GM18505 (cell line): ENCODE results near the gene CRADD.

Source experiments
- ATAC-seq: cut with Tn5 transposase; IDR thresholded peaks from one replicate; pipeline ENCODE4 v1.9.1; 2021; ENCODE audit not compliant: unreplicated experiment
- POLR2A ChIP-seq: IDR thresholded peaks from 4 replicates; pipeline ENCODE4 v1.6.1; 2011; ENCODE audit warnings: borderline replicate concordance; ENCODE audit not compliant: insufficient read depth, insufficient read length; ENCODE audit errors: extremely low read depth

The CRADD gene

GRCh38 chr12:93824514-93825500 lies 147.6 kb downstream of the CRADD start:
- ATAC-seq = no peak
- TF ChIP-seq POLR2A = no peak

- ATAC-seq = no peak
- TF ChIP-seq POLR2A = no peak
Measured at GRCh38 chr12:93825501-93825888, 148.3 kb downstream of the CRADD start.

DNA sequence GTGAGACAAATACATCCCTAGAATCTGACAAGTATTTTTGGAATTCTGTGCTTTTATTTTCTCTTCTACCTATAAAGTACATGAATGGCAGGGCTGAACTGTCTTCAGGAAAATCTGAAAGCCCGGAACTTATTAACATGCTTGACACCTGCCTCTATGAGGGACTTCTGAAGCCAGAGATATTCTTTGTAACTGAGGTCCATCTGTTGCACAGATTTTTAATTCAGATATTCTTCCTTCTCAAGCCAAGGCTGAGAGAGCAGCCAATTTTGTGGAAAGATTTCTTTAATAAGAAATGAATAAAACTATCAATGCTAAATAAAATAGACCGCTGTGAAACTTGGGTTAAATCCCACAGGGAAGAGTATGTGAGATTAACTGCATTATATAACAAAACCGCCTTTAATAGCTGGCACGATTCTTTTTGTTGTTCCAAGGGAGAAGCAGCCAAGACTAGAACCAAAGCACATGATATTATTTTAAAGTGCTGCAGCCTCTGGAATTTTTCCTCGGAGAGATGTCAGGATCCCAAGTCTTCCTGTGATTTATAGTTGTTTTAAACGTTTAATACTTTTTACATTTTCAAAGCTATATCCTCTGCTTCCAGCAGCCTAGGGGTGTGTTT lies 148.9 kb downstream of the CRADD start:
- no peak for TF ChIP-seq POLR2A
- no peak for ATAC-seq

- ATAC-seq = no peak
- no peak for TF ChIP-seq POLR2A
Measured at GRCh38 chr12:93827179-93827578, 150.0 kb downstream of the CRADD start.

- no peak for ATAC-seq
- no peak for TF ChIP-seq POLR2A
Measured at GRCh38 chr12:93827669-93828068, 150.5 kb downstream of the CRADD start.

DNA sequence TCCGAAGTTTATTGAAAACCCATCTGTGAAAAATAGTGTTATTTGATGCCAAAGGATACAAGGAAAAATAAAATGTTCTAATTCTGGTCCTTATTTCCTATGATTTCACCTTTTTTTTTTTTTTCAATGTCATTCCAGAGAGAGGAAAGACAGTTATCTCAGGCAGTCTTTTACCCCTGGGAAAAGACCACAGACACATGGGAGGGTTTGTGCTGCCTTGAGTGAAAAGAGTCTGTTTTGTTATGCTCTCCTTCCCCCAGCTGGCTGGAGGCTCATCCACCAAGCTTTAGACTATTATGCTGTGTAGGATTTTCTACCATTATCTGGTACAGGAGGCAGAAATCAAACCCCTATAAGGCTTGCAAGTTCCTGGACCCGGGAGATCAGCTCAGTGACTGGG lies 151.8 kb downstream of the CRADD start:
- TF ChIP-seq POLR2A = no peak
- no peak for ATAC-seq

DNA sequence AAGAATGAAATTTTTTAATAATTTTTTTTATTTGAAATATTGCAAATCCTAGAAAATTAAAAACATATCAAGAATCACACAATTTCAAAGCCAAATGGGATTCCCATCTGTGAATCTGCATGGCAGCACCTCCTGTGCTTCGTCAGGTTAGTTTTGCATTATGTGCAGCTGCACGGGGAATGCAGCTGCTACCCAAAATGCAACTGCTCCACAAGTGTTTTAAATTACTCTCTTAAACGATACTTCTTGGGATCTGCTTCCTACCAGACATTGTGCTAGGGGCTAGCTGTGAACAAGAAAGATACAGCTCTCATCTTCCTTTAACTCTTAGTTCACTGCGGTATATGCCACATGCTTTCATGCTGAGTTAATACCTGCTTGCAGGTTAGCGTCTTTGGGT lies 154.2 kb downstream of the CRADD start:
- ATAC-seq = no peak
- TF ChIP-seq POLR2A = no peak

- TF ChIP-seq POLR2A = no peak
- ATAC-seq = no peak
Measured at GRCh38 chr12:93832131-93832530, 155.0 kb downstream of the CRADD start.

DNA sequence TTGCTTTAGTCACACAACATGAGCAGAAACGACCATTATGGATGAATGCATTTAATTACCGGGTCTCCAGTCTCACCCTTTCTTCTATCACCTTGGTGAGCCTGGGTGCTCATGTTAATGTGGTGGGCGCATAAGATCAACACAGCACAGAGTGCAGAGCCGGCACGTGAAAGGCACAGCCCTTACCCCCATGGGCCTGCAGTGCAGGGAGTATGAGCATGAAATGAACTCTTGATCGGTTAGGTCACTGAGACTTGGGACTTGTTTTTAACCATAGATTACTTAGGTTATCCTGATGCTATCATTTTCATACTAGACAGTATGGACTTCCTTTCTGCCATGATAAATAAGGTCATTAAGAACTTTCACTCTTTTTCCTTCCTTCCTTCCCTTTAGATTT lies 156.8 kb downstream of the CRADD start:
- no peak for ATAC-seq
- no peak for TF ChIP-seq POLR2A

GRCh38 chr12:93836620-93837260 lies 159.6 kb downstream of the CRADD start:
- no peak for TF ChIP-seq POLR2A
- no peak for ATAC-seq

DNA sequence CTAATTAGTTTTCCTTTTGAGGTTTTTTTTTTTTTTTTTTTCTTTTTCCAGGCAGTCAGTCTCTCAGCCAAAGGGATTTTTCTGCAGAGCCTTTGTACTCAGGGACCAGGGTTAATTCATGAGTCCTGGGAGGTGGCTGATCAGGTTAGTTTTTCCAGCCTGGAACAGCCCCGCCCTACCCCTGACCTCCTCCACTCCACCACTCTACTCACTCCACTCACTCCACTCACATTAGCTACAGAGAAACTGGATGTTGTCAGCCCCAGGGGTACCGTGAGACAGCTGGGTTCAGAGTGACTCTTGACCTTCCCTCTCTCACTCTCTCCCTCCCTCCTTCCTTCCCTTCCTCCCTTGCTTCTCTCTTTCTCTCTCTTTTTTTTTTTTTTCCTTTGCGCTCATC lies 161.0 kb downstream of the CRADD start:
- no peak for ATAC-seq

DNA sequence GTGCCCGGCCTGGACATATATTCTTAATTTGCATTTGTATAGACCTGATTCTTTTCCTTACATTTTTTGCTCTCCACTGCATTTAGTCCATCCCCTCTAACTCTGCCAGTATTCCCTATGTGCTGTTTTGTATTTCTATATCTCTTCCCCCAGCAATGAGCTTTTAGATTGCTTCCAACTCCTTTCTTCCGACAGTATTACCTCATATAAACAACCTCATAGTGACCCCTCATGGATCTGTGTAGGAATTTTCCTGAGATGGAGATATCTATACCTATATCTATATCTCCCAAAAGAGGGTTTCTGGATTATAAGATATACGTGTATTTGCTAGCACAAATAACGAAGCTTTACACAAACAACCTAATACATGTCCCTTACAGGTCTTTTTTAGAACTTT lies 161.9 kb downstream of the CRADD start:
- no peak for TF ChIP-seq POLR2A
- no peak for ATAC-seq

More for the DNA sequence above, 161.0 kb downstream of the CRADD start:
- no peak for TF ChIP-seq POLR2A

- no peak for TF ChIP-seq POLR2A
- no peak for ATAC-seq
Measured at GRCh38 chr12:93841671-93842070, 164.5 kb downstream of the CRADD start.
